Measurements from ENCODE around the gene ANKRD13C.

- TF ChIP-seq POLR2A (IDR thresholded peaks at IDR 0.05): no peak
- no peak for TF ChIP-seq CTCF (IDR thresholded peaks at IDR 0.05)
These were observed 21.3 kb downstream of the ANKRD13C start for GRCh38 chr1:70333245-70333644.
